Measurements from ENCODE around the gene SPATA6L. TPM values are rescaled to one million over a fixed set of nuclear protein-coding genes. Genes with fewer than 3 reads are reported as not detected.
A peak's percentile ranks its signal among the peaks of the same experiment; 100 is the strongest.

Gene SPATA6L
- total RNA-seq, 4 donors from 2014 or later, result 14.3 to 21.0 (median 16.9) TPM

GRCh38 chr9:4550777-4551484, 115.3 kb downstream of the SPATA6L start:
- Histone ChIP-seq H3K36me3 (no peaks in the 10 kb centered on the region), H3K4me1 (peaks cover 38 to 63% of the 10 kb centered on the region in 2 donors), H3K4me3 (replicated peaks in 1 of 3) (no peak overlapping the region), H3K27ac (peak overlapping the region in 1 of 3 donors; percentile 62), H3K9me3 (no peaks in the 10 kb centered on the region), H3K27me3 (no peaks in the 10 kb centered on the region)
- no peak for DNase-seq
- no peak for TF ChIP-seq POLR2A (IDR thresholded peaks at IDR 0.05)
- no peak for TF ChIP-seq CTCF (IDR thresholded peaks at IDR 0.05)
- 57 to 71% methylated on average over 4 of the region's 4 CpGs for WGBS, 2 donors
- intact Hi-C loops (cut with DNase I), result no loop called here

- Histone ChIP-seq H3K9me3 (no peaks in the 10 kb centered on the region), H3K36me3 (no peaks in the 10 kb centered on the region), H3K27ac (peak overlapping the region in 2 of 3 donors; percentile 42 to 62), H3K27me3 (no peaks in the 10 kb centered on the region), H3K4me1 (peaks cover 29 to 52% of the 10 kb centered on the region in 2 donors), H3K4me3 (replicated peaks in 1 of 3) (no peak overlapping the region)
- 76 to 83% methylated on average over 4 of the region's 4 CpGs for WGBS, 2 donors
- intact Hi-C loops (cut with DNase I), result no loop called here
- no peak for DNase-seq
- TF ChIP-seq POLR2A (IDR thresholded peaks at IDR 0.05), result no peak
- TF ChIP-seq CTCF (IDR thresholded peaks at IDR 0.05), result no peak
Measured at GRCh38 chr9:4549751-4550295, 116.5 kb downstream of the SPATA6L start.

- Histone ChIP-seq H3K27me3 (no peaks in the 10 kb centered on the region), H3K27ac (peak overlapping the region in 1 of 3 donors; percentile 62), H3K36me3 (no peaks in the 10 kb centered on the region), H3K4me1 (peaks cover 22 to 45% of the 10 kb centered on the region in 2 donors), H3K4me3 (replicated peaks in 1 of 3) (no peak overlapping the region), H3K9me3 (no peaks in the 10 kb centered on the region)
- 76 to 77% methylated on average over 11 of the region's 11 CpGs for WGBS, 2 donors
- DNase-seq, result no peak
- TF ChIP-seq POLR2A (IDR thresholded peaks at IDR 0.05), result no peak
- peak in 1 of 6 experiments; percentile 14 for TF ChIP-seq CTCF (IDR thresholded peaks at IDR 0.05)
- intact Hi-C loops (cut with DNase I), result no loop called here
Measured at GRCh38 chr9:4548811-4549725, 117.2 kb downstream of the SPATA6L start.

Other genes with a start within 250 kb of the SPATA6L start
- gene SLC1A1, start 176.0 kb downstream of the SPATA6L start, total RNA-seq, result 10 to 100 TPM; 48.4 to 56.7 (median 49.7) TPM
- gene PLPP6, start 4.2 kb downstream of the SPATA6L start, total RNA-seq, result 10 to 100 TPM in 3 of 4 donors, 1 to 10 TPM in 1; 7.5 to 12.4 (median 11.2) TPM
- 10 to 100 TPM; 33.8 to 44.6 (median 37.3) TPM for gene CDC37L1, start 13.1 kb upstream of the SPATA6L start, total RNA-seq
- 100 to 1,000 TPM in 1 of 4 donors, 10 to 100 TPM in 3; 90.1 to 101 (median 92.7) TPM for gene AK3, start 74.7 kb upstream of the SPATA6L start, total RNA-seq
- 10 to 100 TPM; 15.6 to 29.3 (median 18.3) TPM for gene RCL1, start 126.5 kb upstream of the SPATA6L start, total RNA-seq

All from thyroid gland (tissue), 4 donors.